Measurements from ENCODE around the gene GPR132. TPM values are rescaled to one million over a fixed set of nuclear protein-coding genes. Genes with fewer than 3 reads are reported as not detected.

GPR132 gene
- total and polyA plus RNA-seq, 2 donors (not counting 3 experiments of a cell fraction or from before 2014, with no cell fraction given), result not detected

- Histone ChIP-seq H3K4me2 (ENCODE audit: insufficient read depth, low read length) (no peak overlapping the region), H3K4me1 (ENCODE audit: control insufficient read depth, extremely low read depth, insufficient read depth, low read length) (peaks cover 30% of the 10 kb centered on the region), H2AFZ (ENCODE audit: low read depth, low read length) (no peak overlapping the region), H3K9me1 (replicated peaks; ENCODE audit: control insufficient read depth, extremely low read depth, insufficient read depth, low read length) (no peaks in the 10 kb centered on the region), H3K27me3 (ENCODE audit: control insufficient read depth in 2 of 2, insufficient read depth in 2 of 2, low read length in 2 of 2) (no peaks in the 10 kb centered on the region), H4K20me1 (replicated peaks; ENCODE audit: control insufficient read depth, extremely low read depth, insufficient read depth, low read length) (no peaks in the 10 kb centered on the region), H3K9ac (replicated peaks; ENCODE audit: extremely low read depth, insufficient read depth, low read length) (no peak overlapping the region), H3K4me3 (replicated peaks in 1 of 3; ENCODE audit: insufficient read depth in 1 of 3, low read depth in 1 of 3, low read length in 3 of 3) (no peak overlapping the region), H3K27ac (ENCODE audit: insufficient read depth, low read depth, low read length) (no peak overlapping the region), H3K79me2 (ENCODE audit: control insufficient read depth, insufficient read depth, low read length) (peaks cover 97% of the 10 kb centered on the region), H3K9me3 (replicated peaks; ENCODE audit: control insufficient read depth, insufficient read depth, low read length) (no peaks in the 10 kb centered on the region), H3K36me3 (ENCODE audit: control insufficient read depth in 2 of 2, extremely low read depth in 1 of 2, insufficient read depth in 2 of 2, low read length in 2 of 2) (peaks cover 9 to 10% of the 10 kb centered on the region in 2 experiments)
- dilution Hi-C loops (cut with MboI; ENCODE audit: extremely low pct_ligation_motif_present, low sequenced_read_pairs), result no loop called here
- FAIRE-seq (no peak), DNase-seq (ENCODE audit: low read depth, low spot score) (no peak)
- intact Hi-C loops (cut with micrococcal nuclease), result no loop called here
- ChIA-PET CTCF (interaction anchor here (1.3 to 2.1 kb wide), 3 partner anchors 19 to 32 kb away, joined by 3 to 15 read pairs (median 5); no protein-coding TSS in a partner anchor), POLR2A (no interaction called here)
- BruUV-seq (replicated peaks), result no TSS peak
- no peak for TF ChIP-seq JUN (IDR thresholded peaks at IDR 0.05; ENCODE audit: borderline replicate concordance, insufficient read depth, insufficient read length, low read depth)
- no peak for TF ChIP-seq GATA2 (IDR thresholded peaks at IDR 0.05; ENCODE audit: insufficient read depth, insufficient read length, low read depth, low read length)
- no peak for TF ChIP-seq FOS (IDR thresholded peaks at IDR 0.05; ENCODE audit: borderline replicate concordance, insufficient read depth, low read length)
- TF ChIP-seq POLR2AphosphoS5 (IDR thresholded peaks at IDR 0.05; ENCODE audit: insufficient read depth, low read depth, low read length), result no peak
- TF ChIP-seq POLR2A (IDR thresholded peaks at IDR 0.05; ENCODE audit: low read depth, low read length), result no peak
- no peak for TF ChIP-seq CTCF (IDR thresholded peaks at IDR 0.05; ENCODE audit: extremely low read depth in 1 of 2, insufficient read depth in 1 of 2, low read depth in 1 of 2, low read length in 2 of 2)
- no peak for TF ChIP-seq MYC (IDR thresholded peaks at IDR 0.05; ENCODE audit: low read depth, low read length)
- TF ChIP-seq EZH2 (IDR thresholded peaks at IDR 0.05; ENCODE audit: borderline replicate concordance, low read depth, low read length, severe bottlenecking), result no peak
- TF ChIP-seq MAX (IDR thresholded peaks at IDR 0.05; ENCODE audit: insufficient read depth, insufficient read length), result no peak
These were observed 51.2 kb downstream of the GPR132 start for GRCh38 chr14:105014032-105014431.
